Colonic mucosa (tissue), 4 donors: ENCODE data around the gene NGF. TPM values are rescaled to one million over a fixed set of nuclear protein-coding genes. Genes with fewer than 3 reads are reported as not detected.

Experiments used
- DNase-seq: peaks from one replicate; pipeline ENCODE4 v3.0.0-alpha.2; 2020
- H3K27ac ChIP-seq: fragments of 200-600 bp; one replicate; pipeline ENCODE4 v1.8.0; 2021
- H3K27me3 ChIP-seq: fragments of 200-600 bp; one replicate; pipeline ENCODE4 v1.8.0; 2021
- H3K36me3 ChIP-seq: fragments of 200-600 bp; one replicate; pipeline ENCODE4 v1.8.0; 2021
- H3K4me1 ChIP-seq: fragments of 200-600 bp; one replicate; pipeline ENCODE4 v1.8.0; 2021; ENCODE audit warnings: mild to moderate bottlenecking
- H3K4me3 ChIP-seq: fragments of 200-600 bp; one replicate; pipeline ENCODE4 v1.8.0; 2021
- H3K9ac ChIP-seq, 2 donors: one replicate each; pipeline ENCODE4 v1.7.0; 2013; ENCODE audit warnings: control low read depth in 2 of 2, low read depth in 2 of 2, low read length in 2 of 2
- H3K9me3 ChIP-seq: fragments of 200-600 bp; one replicate; pipeline ENCODE4 v1.8.0; 2021
- intact Hi-C: fragments of 100-400 bp; cut with DNase I; formaldehyde crosslinking; loops from one replicate; pipeline ENCODE4 v1.14.1; 2022
- total RNA-seq, 2 donors: library from RNA; stranded (reverse); fragmentation: NEBNext Ultra II Directional in 1 of 2; extraction: Animal tissue kit (Norgen Biotek cat#: 25700) in 1 of 2; gene quantifications; one replicate each; pipeline ENCODE4 v1.2.1, GENCODE V29; 2021
- TF ChIP-seq, protein P1 (sequence below): fragments of 200-600 bp; IDR thresholded peaks from one replicate; pipeline ENCODE4 v1.8.0; 2022; ENCODE audit warnings: antibody characterized with exemption, mild to moderate bottlenecking
- donor health status: healthy.
- donor health status: DM: no; HTN: no; CAD: no.
- donor health status: DM: no; HTN: no; CAD: no.

The NGF gene
- total RNA-seq, 2 donors from 2014 or later = 0.64 TPM; not detected in 1

GRCh38 chr1:115293006-115293405, 45.0 kb downstream of the NGF start:
- intact Hi-C loops = no loop called here
- DNase-seq = no peak
- Histone ChIP-seq H3K36me3 (no peaks in the 10 kb centered on the region), H3K4me1 (no peaks in the 10 kb centered on the region), H3K27me3 (no peaks in the 10 kb centered on the region), H3K9me3 (no peaks in the 10 kb centered on the region), H3K4me3 (no peak overlapping the region), H3K27ac (no peak overlapping the region), H3K9ac (no peak overlapping the region)
- TF ChIP-seq, protein P1, sequence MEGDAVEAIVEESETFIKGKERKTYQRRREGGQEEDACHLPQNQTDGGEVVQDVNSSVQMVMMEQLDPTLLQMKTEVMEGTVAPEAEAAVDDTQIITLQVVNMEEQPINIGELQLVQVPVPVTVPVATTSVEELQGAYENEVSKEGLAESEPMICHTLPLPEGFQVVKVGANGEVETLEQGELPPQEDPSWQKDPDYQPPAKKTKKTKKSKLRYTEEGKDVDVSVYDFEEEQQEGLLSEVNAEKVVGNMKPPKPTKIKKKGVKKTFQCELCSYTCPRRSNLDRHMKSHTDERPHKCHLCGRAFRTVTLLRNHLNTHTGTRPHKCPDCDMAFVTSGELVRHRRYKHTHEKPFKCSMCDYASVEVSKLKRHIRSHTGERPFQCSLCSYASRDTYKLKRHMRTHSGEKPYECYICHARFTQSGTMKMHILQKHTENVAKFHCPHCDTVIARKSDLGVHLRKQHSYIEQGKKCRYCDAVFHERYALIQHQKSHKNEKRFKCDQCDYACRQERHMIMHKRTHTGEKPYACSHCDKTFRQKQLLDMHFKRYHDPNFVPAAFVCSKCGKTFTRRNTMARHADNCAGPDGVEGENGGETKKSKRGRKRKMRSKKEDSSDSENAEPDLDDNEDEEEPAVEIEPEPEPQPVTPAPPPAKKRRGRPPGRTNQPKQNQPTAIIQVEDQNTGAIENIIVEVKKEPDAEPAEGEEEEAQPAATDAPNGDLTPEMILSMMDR = no peak

- H3K27me3 ChIP-seq = no peaks in the 10 kb centered on the region
- no peak overlapping the region for H3K4me3 ChIP-seq
- TF ChIP-seq, protein P1 = no peak
- no peaks in the 10 kb centered on the region for H3K36me3 ChIP-seq
- DNase-seq = no peak
- intact Hi-C loops = no loop called here
- H3K27ac ChIP-seq = no peak overlapping the region
- no peaks in the 10 kb centered on the region for H3K9me3 ChIP-seq
- no peak overlapping the region for H3K9ac ChIP-seq
- no peaks in the 10 kb centered on the region for H3K4me1 ChIP-seq
Measured at GRCh38 chr1:115291741-115292140, 46.3 kb downstream of the NGF start.

DNA sequence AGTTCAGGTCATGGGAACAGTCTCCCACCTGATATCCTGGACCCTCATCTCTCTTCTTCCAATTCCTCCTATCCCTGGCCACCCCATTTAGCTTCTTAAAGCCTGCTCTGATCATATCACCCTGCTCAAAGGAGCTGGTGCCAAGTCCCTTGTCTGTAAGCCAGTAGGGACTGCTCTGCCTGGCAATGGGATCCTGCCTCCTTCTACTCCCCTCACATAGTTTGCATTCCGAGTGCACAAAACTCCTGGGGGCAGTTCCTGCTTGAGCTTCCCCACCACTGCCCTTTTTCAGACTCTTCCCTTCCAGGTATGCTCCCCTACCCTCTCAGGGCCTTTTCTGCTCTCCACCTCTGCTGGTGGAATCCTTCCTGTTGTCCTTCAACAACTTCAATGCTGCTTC, 48.1 kb downstream of the NGF start:
- no peaks in the 10 kb centered on the region for H3K9me3 ChIP-seq
- intact Hi-C loops = no loop called here
- H3K27ac ChIP-seq = no peak overlapping the region
- TF ChIP-seq, protein P1 = no peak
- H3K4me1 ChIP-seq = no peaks in the 10 kb centered on the region
- no peak overlapping the region for H3K4me3 ChIP-seq
- no peaks in the 10 kb centered on the region for H3K36me3 ChIP-seq
- H3K27me3 ChIP-seq = no peaks in the 10 kb centered on the region
- H3K9ac ChIP-seq = no peak overlapping the region
- DNase-seq = no peak

- H3K9ac ChIP-seq = no peak overlapping the region
- no peaks in the 10 kb centered on the region for H3K27me3 ChIP-seq
- no peak overlapping the region for H3K4me3 ChIP-seq
- H3K9me3 ChIP-seq = no peaks in the 10 kb centered on the region
- intact Hi-C loops = no loop called here
- TF ChIP-seq, protein P1 = no peak
- no peaks in the 10 kb centered on the region for H3K36me3 ChIP-seq
- no peaks in the 10 kb centered on the region for H3K4me1 ChIP-seq
- DNase-seq = no peak
- H3K27ac ChIP-seq = no peak overlapping the region
Measured at GRCh38 chr1:115288591-115289198, 49.4 kb downstream of the NGF start.

DNA sequence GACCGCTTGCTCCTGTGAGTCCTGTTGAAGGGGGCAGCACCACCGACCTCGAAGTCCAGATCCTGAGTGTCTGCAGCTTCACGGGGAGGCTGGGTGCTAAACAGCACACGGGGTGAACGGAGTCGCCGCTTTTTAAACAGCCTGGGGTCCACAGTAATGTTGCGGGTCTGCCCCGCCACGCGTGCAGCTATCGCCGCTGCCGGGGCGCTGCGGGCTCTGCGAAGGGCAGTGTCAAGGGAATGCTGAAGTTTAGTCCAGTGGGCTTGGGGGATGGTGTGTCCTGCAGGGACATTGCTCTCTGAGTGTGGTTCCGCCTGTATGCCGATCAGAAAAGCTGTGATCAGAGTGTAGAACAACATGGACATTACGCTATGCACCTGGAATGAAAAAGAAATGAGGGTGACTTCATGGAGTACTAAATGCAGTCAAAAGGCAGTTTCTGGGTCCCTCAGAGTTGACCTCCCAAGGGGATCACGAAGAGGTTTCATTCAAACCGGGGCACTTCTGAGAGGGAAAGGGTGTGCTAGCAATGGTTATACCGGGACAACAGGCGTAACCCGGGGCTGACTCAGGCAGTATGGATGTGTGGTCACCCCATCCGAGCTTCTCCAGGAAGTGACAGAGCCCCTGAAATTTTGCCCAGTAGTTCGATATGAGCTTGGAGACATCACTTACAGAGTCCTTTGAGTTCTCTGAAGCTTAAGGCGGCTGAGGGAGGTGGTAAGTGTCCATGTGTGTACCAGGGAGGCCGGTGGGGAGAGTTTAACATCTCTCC, 51.4 kb downstream of the NGF start:
- Histone ChIP-seq H3K9me3 (no peaks in the 10 kb centered on the region), H3K27ac (no peak overlapping the region), H3K27me3 (no peaks in the 10 kb centered on the region), H3K4me1 (no peaks in the 10 kb centered on the region), H3K36me3 (no peaks in the 10 kb centered on the region), H3K4me3 (no peak overlapping the region), H3K9ac (no peak overlapping the region)
- intact Hi-C loops = no loop called here
- DNase-seq = no peak
- TF ChIP-seq, protein P1 = no peak
